HepG2 (cell line): ENCODE data around the gene DUS2. TPM values are rescaled to one million over a fixed set of nuclear protein-coding genes. Genes with fewer than 3 reads are reported as not detected.
A peak's percentile ranks its signal among the peaks of the same experiment; 100 is the strongest.

Source experiments
- ATAC-seq: fragments of 200-7000 bp; cut with Tn5 transposase; 3 replicates; pipeline ENCODE4 v1.9.1; 2020; ENCODE audit warnings: mild to moderate bottlenecking, moderate library complexity
- BruUV-seq: library from RNA; stranded (reverse); fragments of 400-500 nt; replicated peaks from 2 replicates; lab custom pipeline; 2021; lab: Mats Ljungman, UMichigan
- CTCF ChIA-PET: fragments of 300-600 bp; formaldehyde crosslinking; extraction: SDS; loops from one replicate; lab custom pipeline; 2021; ENCODE audit warnings: low total read pairs, inconsistent platforms, low intra/inter-chr PET ratio; lab: Yijun Ruan, JAX
- POLR2A ChIA-PET: fragments of 350-600 bp; sonication (Branson Sonifier 250); formaldehyde crosslinking; loops from one replicate; lab custom pipeline; 2020; ENCODE audit warnings: antibody characterized with exemption, inconsistent platforms; lab: Yijun Ruan, JAX
- DNase-seq: peaks from one replicate; pipeline ENCODE4 v3.0.0-alpha.2; 2015; ENCODE audit warnings: low spot score
- FAIRE-seq: peaks from 3 replicates; lab custom pipeline; 2011; peaks lifted over from hg19 to GRCh38; lab: Jason Lieb, UNC
- H2AFZ ChIP-seq: one replicate; pipeline ENCODE4 v1.6.1; 2011; ENCODE audit warnings: low read length, inconsistent platforms
- H3K27ac ChIP-seq: fragments of 300-600 bp; 3 replicates; pipeline ENCODE4 v1.8.0; 2011; ENCODE audit warnings: mixed run types, mild to moderate bottlenecking, mixed read lengths, low read length, inconsistent platforms; ENCODE audit not compliant: insufficient read depth; ENCODE audit errors: extremely low read length
- H3K27me3 ChIP-seq, 2 experiments: fragments of 200-600 bp in 1 of 2; 2 replicates in 1 of 2; 3 replicates in 1 of 2; pipeline versions ENCODE4 v1.6.0 to v1.8.0; 2011; ENCODE audit warnings: low read length in 2 of 2, mild to moderate bottlenecking in 2 of 2, moderate library complexity in 2 of 2, inconsistent platforms in 1 of 2; ENCODE audit not compliant: insufficient read depth in 2 of 2, control insufficient read depth in 1 of 2
- H3K36me3 ChIP-seq, 2 experiments: fragments of 200-600 bp in 1 of 2; replicated peaks in 1 of 2; 2 replicates in 1 of 2; 3 replicates in 1 of 2; pipeline versions ENCODE4 v1.5.1 to v1.8.0; 2011; ENCODE audit warnings: low read length in 2 of 2, inconsistent platforms in 1 of 2; ENCODE audit not compliant: insufficient read depth in 2 of 2, control insufficient read depth in 1 of 2
- H3K4me1 ChIP-seq: 2 replicates; pipeline ENCODE4 v1.5.1; 2012; ENCODE audit warnings: low read length, inconsistent platforms; ENCODE audit not compliant: insufficient read depth
- H3K4me2 ChIP-seq: 2 replicates; pipeline ENCODE4 v1.6.0; 2011; ENCODE audit warnings: low read depth, low read length, inconsistent platforms
- H3K4me3 ChIP-seq, 3 experiments: fragments of 200-600 bp in 1 of 3; sonication (generic), shearing (Covaris generic) in 1 of 3; replicated peaks in 1 of 3; 2 replicates each; pipeline ENCODE4 v1.5.1; 2011 to 2016; ENCODE audit warnings: low read length in 3 of 3, inconsistent platforms in 2 of 3, low read depth in 2 of 3, mild to moderate bottlenecking in 2 of 3, control low read depth in 1 of 3, mixed read lengths in 1 of 3; ENCODE audit not compliant: insufficient read depth in 1 of 3
- H3K79me2 ChIP-seq: one replicate; pipeline ENCODE4 v1.6.1; 2011; ENCODE audit warnings: low read length, inconsistent platforms; ENCODE audit not compliant: insufficient read depth
- H3K9ac ChIP-seq: 2 replicates; pipeline ENCODE4 v1.6.0; 2011; ENCODE audit warnings: mild to moderate bottlenecking, low read depth, low read length, inconsistent platforms; ENCODE audit not compliant: insufficient read depth
- H3K9me3 ChIP-seq: 2 replicates; pipeline ENCODE4 v1.5.1; 2012; ENCODE audit warnings: mild to moderate bottlenecking, low read length
- H4K20me1 ChIP-seq: 2 replicates; pipeline ENCODE4 v1.6.0; 2011; ENCODE audit warnings: inconsistent platforms, mild to moderate bottlenecking, low read length, moderate library complexity; ENCODE audit not compliant: insufficient read depth
- ATF1 ChIP-seq: IDR thresholded peaks from 2 replicates; pipeline ENCODE4 v1.6.1; 2016; ENCODE audit warnings: mild to moderate bottlenecking, control low read depth
- ISX ChIP-seq: sonication (generic); formaldehyde crosslinking; conservative IDR thresholded peaks from 2 replicates; pipeline ENCODE4 v1.5.0; 2020; ENCODE audit warnings: missing genetic modification reagents
- JUND ChIP-seq: sonication (generic); formaldehyde crosslinking; IDR thresholded peaks from 2 replicates; pipeline ENCODE4 v1.8.0; 2022; ENCODE audit warnings: mild to moderate bottlenecking, missing genetic modification reagents
- MEF2D ChIP-seq: sonication (generic); formaldehyde crosslinking; IDR thresholded peaks from 2 replicates; pipeline ENCODE4 v1.5.1; 2020; ENCODE audit warnings: mild to moderate bottlenecking, missing genetic modification reagents
- PCBP1 ChIP-seq: fragments of 200-400 bp; formaldehyde crosslinking; IDR thresholded peaks from 2 replicates; pipeline ENCODE4 v1.6.1; 2017; ENCODE audit warnings: mild to moderate bottlenecking, low read depth, low read length, borderline replicate concordance
- SOX5 ChIP-seq: IDR thresholded peaks from 2 replicates; pipeline ENCODE4 v1.6.1; 2016; ENCODE audit warnings: borderline replicate concordance
- ZNF660 ChIP-seq: sonication (generic); formaldehyde crosslinking; IDR thresholded peaks from 2 replicates; pipeline ENCODE4 v1.5.1; 2020; ENCODE audit warnings: mild to moderate bottlenecking, low read depth, missing genetic modification reagents, borderline replicate concordance
- ZNF709 ChIP-seq: sonication (generic); formaldehyde crosslinking; IDR thresholded peaks from 2 replicates; pipeline ENCODE4 v1.5.0; 2020; ENCODE audit warnings: mild to moderate bottlenecking, missing genetic modification reagents
- ZNF75D ChIP-seq: sonication (generic); formaldehyde crosslinking; IDR thresholded peaks from 2 replicates; pipeline ENCODE4 v1.8.1; 2023; ENCODE audit warnings: missing genetic modification reagents, mild to moderate bottlenecking, borderline replicate concordance
- ZNF891 ChIP-seq: sonication (generic); formaldehyde crosslinking; IDR thresholded peaks from 2 replicates; pipeline ENCODE4 v1.5.0; 2020; ENCODE audit warnings: mild to moderate bottlenecking, missing genetic modification reagents
- WGBS: methylation state at CpG from one replicate; pipeline ENCODE4 v1.1.6; 2017; ENCODE audit warnings: low lambda C conversion rate; 5-methylcytosine and 5-hydroxymethylcytosine counted together
- in situ Hi-C: cut with HindIII; loops from 2 replicates; pipeline ENCODE4 v1.10.0; 2017; ENCODE audit warnings: low pct_unique_long_range_greater_than_20kb; ENCODE audit not compliant: extremely low pct_ligation_motif_present
- intact Hi-C: fragments of 100-400 bp; cut with micrococcal nuclease; formaldehyde crosslinking; loops from one replicate; pipeline ENCODE4 v1.10.0; 2022; ENCODE audit not compliant: unreplicated experiment
- polyA plus RNA-seq, 8 experiments: library from polyadenylated mRNA; depleted of rRNA in 3 of 8; stranded (reverse) in 7 of 8; unstranded in 1 of 8; fragments of >200 nt; fragmentation: Illumina TruSeq in 4 of 8; extraction: Trizol in 4 of 8; gene quantifications; 2 replicates each; pipeline versions ENCODE4 v1.2.1 to v1.2.3, GENCODE V29; 2011 to 2016; ENCODE audit warnings: low read depth in 4 of 8, missing spikeins in 1 of 8, mixed read lengths in 1 of 8; ENCODE audit not compliant: insufficient read depth in 1 of 8
- total RNA-seq, 5 experiments: library from RNA; depleted of rRNA; stranded (reverse); fragments of >200 nt; fragmentation: Illumina TruSeq; extraction: Trizol; gene quantifications; 2 replicates each; pipeline ENCODE4 v1.2.3, GENCODE V29; 2016; ENCODE audit warnings: low read depth in 1 of 5
- TF ChIP-seq, protein P1 (sequence below): sonication (generic); formaldehyde crosslinking; IDR thresholded peaks from 2 replicates; pipeline ENCODE4 v1.4.0; 2020; ENCODE audit warnings: missing genetic modification reagents
- TF ChIP-seq, protein P2 (sequence below): sonication (generic); formaldehyde crosslinking; IDR thresholded peaks from 2 replicates; pipeline ENCODE4 v1.8.0; 2022; ENCODE audit warnings: missing genetic modification reagents, mild to moderate bottlenecking, inconsistent platforms, borderline replicate concordance
- TF ChIP-seq, protein P3 (sequence below): sonication (generic); formaldehyde crosslinking; IDR thresholded peaks from 2 replicates; pipeline ENCODE4 v1.5.1; 2020; ENCODE audit warnings: mild to moderate bottlenecking, missing genetic modification reagents
- TF ChIP-seq, protein P4 (sequence below), 2 experiments: IDR thresholded peaks; 2 replicates each; pipeline ENCODE4 v1.6.1; 2011 to 2012; ENCODE audit warnings: low read length in 2 of 2, borderline replicate concordance in 1 of 2, low read depth in 1 of 2, mild to moderate bottlenecking in 1 of 2, moderate library complexity in 1 of 2

The DUS2 gene
- total and polyA plus RNA-seq, 2 of the 13 experiments (the other 11 are each of a cell fraction or from before 2014, with no cell fraction given): 17.8 to 25.1 TPM

DNA sequence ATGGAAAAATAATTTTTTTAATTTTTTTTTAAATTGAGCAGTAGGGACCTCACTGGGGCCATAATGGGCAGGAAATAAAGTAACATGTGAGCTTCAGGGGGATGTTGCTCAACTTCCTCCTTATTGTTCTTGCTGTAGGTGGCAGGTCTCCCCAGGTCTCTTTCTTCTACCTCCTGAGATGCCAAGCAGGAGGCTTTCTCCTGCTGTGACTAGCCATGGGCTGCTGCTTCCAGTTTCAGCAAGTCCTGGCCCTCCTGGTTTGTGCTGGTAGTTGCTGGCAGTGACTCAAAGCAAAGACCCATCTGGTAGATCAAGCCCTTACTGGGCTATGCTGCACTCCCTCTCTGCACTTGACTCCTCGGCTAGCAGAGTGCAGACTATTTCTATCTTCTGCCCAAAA is 9.6 kb upstream of the DUS2 start:
- Histone ChIP-seq H3K27me3 (peaks cover 0 to 21% of the 10 kb centered on the region in 2 experiments; a peak in 3 of 5 replicates), H3K79me2 (no peaks in the 10 kb centered on the region), H3K4me2 (no peak overlapping the region), H3K27ac (no peak overlapping the region), H3K36me3 (no peaks in the 10 kb centered on the region), H3K4me3 (no peak overlapping the region), H3K9me3 (no peaks in the 10 kb centered on the region), H3K9ac (no peak overlapping the region), H4K20me1 (no peaks in the 10 kb centered on the region), H3K4me1 (peaks cover 14% of the 10 kb centered on the region), H2AFZ (no peak overlapping the region)
- ATAC-seq: peak; percentile 49
- intact Hi-C loops (no loop called here), in situ Hi-C loops (no loop called here)
- CTCF ChIA-PET: no interaction called here
- no TSS peak for BruUV-seq
- FAIRE-seq: no peak
- POLR2A ChIA-PET: no interaction called here
- 0% methylated on average over 1 of the region's 1 CpG for WGBS
- DNase-seq: no peak
- TF ChIP-seq, protein P1, sequence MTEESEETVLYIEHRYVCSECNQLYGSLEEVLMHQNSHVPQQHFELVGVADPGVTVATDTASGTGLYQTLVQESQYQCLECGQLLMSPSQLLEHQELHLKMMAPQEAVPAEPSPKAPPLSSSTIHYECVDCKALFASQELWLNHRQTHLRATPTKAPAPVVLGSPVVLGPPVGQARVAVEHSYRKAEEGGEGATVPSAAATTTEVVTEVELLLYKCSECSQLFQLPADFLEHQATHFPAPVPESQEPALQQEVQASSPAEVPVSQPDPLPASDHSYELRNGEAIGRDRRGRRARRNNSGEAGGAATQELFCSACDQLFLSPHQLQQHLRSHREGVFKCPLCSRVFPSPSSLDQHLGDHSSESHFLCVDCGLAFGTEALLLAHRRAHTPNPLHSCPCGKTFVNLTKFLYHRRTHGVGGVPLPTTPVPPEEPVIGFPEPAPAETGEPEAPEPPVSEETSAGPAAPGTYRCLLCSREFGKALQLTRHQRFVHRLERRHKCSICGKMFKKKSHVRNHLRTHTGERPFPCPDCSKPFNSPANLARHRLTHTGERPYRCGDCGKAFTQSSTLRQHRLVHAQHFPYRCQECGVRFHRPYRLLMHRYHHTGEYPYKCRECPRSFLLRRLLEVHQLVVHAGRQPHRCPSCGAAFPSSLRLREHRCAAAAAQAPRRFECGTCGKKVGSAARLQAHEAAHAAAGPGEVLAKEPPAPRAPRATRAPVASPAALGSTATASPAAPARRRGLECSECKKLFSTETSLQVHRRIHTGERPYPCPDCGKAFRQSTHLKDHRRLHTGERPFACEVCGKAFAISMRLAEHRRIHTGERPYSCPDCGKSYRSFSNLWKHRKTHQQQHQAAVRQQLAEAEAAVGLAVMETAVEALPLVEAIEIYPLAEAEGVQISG (CRISPR knock-in tag): no peak
- no peak for TF ChIP-seq ZNF660 (CRISPR knock-in tag)
- no peak for TF ChIP-seq ZNF75D (CRISPR knock-in tag)
- TF ChIP-seq JUND (CRISPR knock-in tag): no peak
- no peak for TF ChIP-seq MEF2D (CRISPR knock-in tag)
- TF ChIP-seq, protein P2, sequence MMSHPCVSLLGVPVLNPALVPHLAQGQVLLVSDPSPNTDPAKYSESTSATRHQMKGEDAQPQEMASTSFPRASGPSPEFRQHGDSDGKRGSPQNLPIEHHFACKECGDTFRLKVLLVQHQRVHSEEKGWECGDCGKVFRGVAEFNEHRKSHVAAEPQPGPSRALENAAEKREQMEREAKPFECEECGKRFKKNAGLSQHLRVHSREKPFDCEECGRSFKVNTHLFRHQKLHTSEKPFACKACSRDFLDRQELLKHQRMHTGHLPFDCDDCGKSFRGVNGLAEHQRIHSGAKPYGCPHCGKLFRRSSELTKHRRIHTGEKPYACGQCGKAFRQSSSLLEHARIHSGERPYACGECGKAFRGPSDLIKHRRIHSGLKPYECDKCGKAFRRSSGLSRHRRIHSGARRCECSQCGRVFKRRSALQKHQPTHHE (CRISPR knock-in tag): no peak
- no peak for TF ChIP-seq SOX5 (CRISPR knock-in tag)
- no peak for TF ChIP-seq ZNF891 (CRISPR knock-in tag)
- no peak for TF ChIP-seq ATF1 (CRISPR knock-in tag)
- TF ChIP-seq ISX (CRISPR knock-in tag): no peak
- TF ChIP-seq ZNF709: no peak
- TF ChIP-seq, protein P3, sequence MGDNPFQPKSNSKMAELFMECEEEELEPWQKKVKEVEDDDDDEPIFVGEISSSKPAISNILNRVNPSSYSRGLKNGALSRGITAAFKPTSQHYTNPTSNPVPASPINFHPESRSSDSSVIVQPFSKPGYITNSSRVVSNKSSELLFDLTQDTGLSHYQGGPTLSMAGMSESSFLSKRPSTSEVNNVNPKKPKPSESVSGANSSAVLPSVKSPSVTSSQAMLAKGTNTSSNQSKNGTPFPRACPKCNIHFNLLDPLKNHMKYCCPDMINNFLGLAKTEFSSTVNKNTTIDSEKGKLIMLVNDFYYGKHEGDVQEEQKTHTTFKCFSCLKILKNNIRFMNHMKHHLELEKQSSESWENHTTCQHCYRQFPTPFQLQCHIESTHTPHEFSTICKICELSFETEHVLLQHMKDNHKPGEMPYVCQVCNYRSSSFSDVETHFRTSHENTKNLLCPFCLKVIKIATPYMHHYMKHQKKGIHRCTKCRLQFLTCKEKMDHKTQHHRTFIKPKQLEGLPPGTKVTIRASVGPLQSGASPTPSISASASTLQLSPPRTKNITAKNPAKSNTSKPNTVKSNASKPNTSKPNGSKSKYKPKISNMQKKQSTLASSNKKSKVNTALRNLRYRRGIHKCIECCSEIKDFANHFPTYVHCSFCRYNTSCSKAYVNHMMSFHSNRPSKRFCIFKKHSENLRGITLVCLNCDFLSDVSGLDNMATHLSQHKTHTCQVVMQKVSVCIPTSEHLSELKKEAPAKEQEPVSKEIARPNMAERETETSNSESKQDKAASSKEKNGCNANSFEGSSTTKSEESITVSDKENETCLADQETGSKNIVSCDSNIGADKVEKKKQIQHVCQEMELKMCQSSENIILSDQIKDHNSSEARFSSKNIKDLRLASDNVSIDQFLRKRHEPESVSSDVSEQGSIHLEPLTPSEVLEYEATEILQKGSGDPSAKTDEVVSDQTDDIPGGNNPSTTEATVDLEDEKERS (CRISPR knock-in tag): no peak
- TF ChIP-seq PCBP1: no peak
- TF ChIP-seq, protein P4, sequence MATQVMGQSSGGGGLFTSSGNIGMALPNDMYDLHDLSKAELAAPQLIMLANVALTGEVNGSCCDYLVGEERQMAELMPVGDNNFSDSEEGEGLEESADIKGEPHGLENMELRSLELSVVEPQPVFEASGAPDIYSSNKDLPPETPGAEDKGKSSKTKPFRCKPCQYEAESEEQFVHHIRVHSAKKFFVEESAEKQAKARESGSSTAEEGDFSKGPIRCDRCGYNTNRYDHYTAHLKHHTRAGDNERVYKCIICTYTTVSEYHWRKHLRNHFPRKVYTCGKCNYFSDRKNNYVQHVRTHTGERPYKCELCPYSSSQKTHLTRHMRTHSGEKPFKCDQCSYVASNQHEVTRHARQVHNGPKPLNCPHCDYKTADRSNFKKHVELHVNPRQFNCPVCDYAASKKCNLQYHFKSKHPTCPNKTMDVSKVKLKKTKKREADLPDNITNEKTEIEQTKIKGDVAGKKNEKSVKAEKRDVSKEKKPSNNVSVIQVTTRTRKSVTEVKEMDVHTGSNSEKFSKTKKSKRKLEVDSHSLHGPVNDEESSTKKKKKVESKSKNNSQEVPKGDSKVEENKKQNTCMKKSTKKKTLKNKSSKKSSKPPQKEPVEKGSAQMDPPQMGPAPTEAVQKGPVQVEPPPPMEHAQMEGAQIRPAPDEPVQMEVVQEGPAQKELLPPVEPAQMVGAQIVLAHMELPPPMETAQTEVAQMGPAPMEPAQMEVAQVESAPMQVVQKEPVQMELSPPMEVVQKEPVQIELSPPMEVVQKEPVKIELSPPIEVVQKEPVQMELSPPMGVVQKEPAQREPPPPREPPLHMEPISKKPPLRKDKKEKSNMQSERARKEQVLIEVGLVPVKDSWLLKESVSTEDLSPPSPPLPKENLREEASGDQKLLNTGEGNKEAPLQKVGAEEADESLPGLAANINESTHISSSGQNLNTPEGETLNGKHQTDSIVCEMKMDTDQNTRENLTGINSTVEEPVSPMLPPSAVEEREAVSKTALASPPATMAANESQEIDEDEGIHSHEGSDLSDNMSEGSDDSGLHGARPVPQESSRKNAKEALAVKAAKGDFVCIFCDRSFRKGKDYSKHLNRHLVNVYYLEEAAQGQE (IDR thresholded peaks at IDR 0.05; ENCODE audit: borderline replicate concordance in 1 of 2, low read depth in 1 of 2, low read length in 2 of 2): no peak
